Liver (tissue), 9 donors: ENCODE results near the gene RNF38. TPM values are rescaled to one million over a fixed set of nuclear protein-coding genes. Genes with fewer than 3 reads are reported as not detected.

Experiments used
- DNase-seq: peaks from one replicate; pipeline ENCODE4 v3.0.0-alpha.2; 2017; ENCODE audit warnings: low spot score
- H3K27ac ChIP-seq, 2 donors: one replicate each; pipeline ENCODE4 v1.7.0; 2013; ENCODE audit warnings: inconsistent platforms in 2 of 2, low read length in 2 of 2, control low read depth in 1 of 2, low read depth in 1 of 2, mild to moderate bottlenecking in 1 of 2
- H3K27me3 ChIP-seq, 4 donors: one replicate each; pipeline versions ENCODE4 v1.6.1 to v1.7.0; 2013; ENCODE audit warnings: low read length in 3 of 4, inconsistent platforms in 1 of 4, mild to moderate bottlenecking in 1 of 4, moderate library complexity in 1 of 4; ENCODE audit not compliant: control insufficient read depth in 4 of 4, insufficient read depth in 4 of 4
- H3K36me3 ChIP-seq, 4 donors: one replicate each; pipeline versions ENCODE4 v1.6.1 to v1.7.0; 2013; ENCODE audit warnings: low read length in 3 of 4, mild to moderate bottlenecking in 3 of 4, low read depth in 1 of 4, moderate library complexity in 1 of 4; ENCODE audit not compliant: control insufficient read depth in 4 of 4, insufficient read depth in 3 of 4
- H3K4me1 ChIP-seq, 4 donors: one replicate each; pipeline versions ENCODE4 v1.6.1 to v1.7.0; 2013; ENCODE audit warnings: low read length in 3 of 4, mild to moderate bottlenecking in 3 of 4, moderate library complexity in 1 of 4; ENCODE audit not compliant: control insufficient read depth in 4 of 4, insufficient read depth in 4 of 4
- H3K4me3 ChIP-seq, 3 donors: one replicate each; pipeline versions ENCODE4 v1.6.1 to v1.7.0; 2013; ENCODE audit warnings: low read length in 3 of 3, control low read depth in 1 of 3, low read depth in 1 of 3, mild to moderate bottlenecking in 1 of 3
- H3K9ac ChIP-seq, 2 donors: one replicate each; pipeline ENCODE4 v1.7.0; 2013; ENCODE audit warnings: low read length in 2 of 2, mild to moderate bottlenecking in 2 of 2, moderate library complexity in 2 of 2, control low read depth in 1 of 2, low read depth in 1 of 2
- H3K9me3 ChIP-seq, 4 donors: one replicate each; pipeline versions ENCODE4 v1.6.1 to v1.7.0; 2013; ENCODE audit warnings: low read length in 3 of 4; ENCODE audit not compliant: control insufficient read depth in 4 of 4
- EGR1 ChIP-seq, 2 donors: IDR thresholded peaks; 2 replicates each; pipeline ENCODE4 v1.6.1; 2016 to 2018; ENCODE audit warnings: antibody characterized with exemption in 2 of 2, low read depth in 2 of 2
- FOXA1 ChIP-seq: IDR thresholded peaks from 2 replicates; pipeline ENCODE4 v1.6.1; 2016; ENCODE audit warnings: antibody characterized with exemption
- FOXA2 ChIP-seq: IDR thresholded peaks from 2 replicates; pipeline ENCODE4 v1.6.1; 2016; ENCODE audit warnings: antibody characterized with exemption
- GABPA ChIP-seq, 2 donors: IDR thresholded peaks in 1 of 2; conservative IDR thresholded peaks in 1 of 2; 2 replicates each; pipeline ENCODE4 v1.6.1; 2016; ENCODE audit warnings: antibody characterized with exemption in 2 of 2, mild to moderate bottlenecking in 1 of 2, moderate library complexity in 1 of 2
- HNF4A ChIP-seq, 2 donors: conservative IDR thresholded peaks; 2 replicates each; pipeline ENCODE4 v1.6.1; 2016; ENCODE audit warnings: antibody characterized with exemption in 2 of 2, mild to moderate bottlenecking in 2 of 2
- HNF4G ChIP-seq: IDR thresholded peaks from 2 replicates; pipeline ENCODE4 v1.6.1; 2016; ENCODE audit warnings: antibody characterized with exemption
- MAX ChIP-seq: IDR thresholded peaks from 2 replicates; pipeline ENCODE4 v1.6.1; 2016; ENCODE audit warnings: antibody characterized with exemption
- NR2F2 ChIP-seq: IDR thresholded peaks from 2 replicates; pipeline ENCODE4 v1.6.1; 2016; ENCODE audit warnings: antibody characterized with exemption
- REST ChIP-seq: IDR thresholded peaks from 2 replicates; pipeline ENCODE4 v1.6.1; 2016; ENCODE audit warnings: antibody characterized with exemption, mild to moderate bottlenecking
- RXRA ChIP-seq, 2 donors: IDR thresholded peaks; 2 replicates each; pipeline ENCODE4 v1.6.1; 2017 to 2018; ENCODE audit warnings: antibody characterized with exemption in 2 of 2, mild to moderate bottlenecking in 1 of 2
- SP1 ChIP-seq: IDR thresholded peaks from 2 replicates; pipeline ENCODE4 v1.6.1; 2018; ENCODE audit warnings: antibody characterized with exemption, mild to moderate bottlenecking
- TAF1 ChIP-seq: conservative IDR thresholded peaks from 2 replicates; pipeline ENCODE4 v1.6.1; 2016; ENCODE audit warnings: antibody characterized with exemption, mild to moderate bottlenecking
- WGBS: extraction: QIAGEN DNeasy Blood & Tissue Kit; methylation state at CpG from one replicate; pipeline ENCODE4 v1.1.7; 2013; 5-methylcytosine and 5-hydroxymethylcytosine counted together
- polyA plus RNA-seq, 2 donors: library from polyadenylated mRNA; stranded (reverse) in 1 of 2; unstranded in 1 of 2; fragments of 200-250 nt in 1 of 2; fragments of >200 nt in 1 of 2; fragmentation: Nextera tagmentation in 1 of 2; extraction: Ambion mirVana in 1 of 2; gene quantifications; one replicate each; pipeline versions ENCODE4 v1.2.1 to v1.2.3, GENCODE V29; 2013 to 2015
- total RNA-seq, 2 donors: library from RNA; depleted of rRNA; stranded (reverse); fragments of >200 nt; gene quantifications; one replicate each; pipeline ENCODE4 v1.2.3, GENCODE V29; 2014
- TF ChIP-seq, protein P1 (sequence below): fragments of 150-350 bp; IDR thresholded peaks from 2 replicates; pipeline ENCODE4 v1.5.1; 2017; ENCODE audit warnings: improper control_type of control experiment, low read depth, low read length; ENCODE audit not compliant: missing input control
- TF ChIP-seq, protein P2 (sequence below): IDR thresholded peaks from 2 replicates; pipeline ENCODE4 v1.6.1; 2016; ENCODE audit warnings: antibody characterized with exemption
- TF ChIP-seq, protein P3 (sequence below): IDR thresholded peaks from 2 replicates; pipeline ENCODE4 v1.6.1; 2016; ENCODE audit warnings: antibody characterized with exemption
- donor health status: healthy.
- donor health status: healthy.
- donor health status: healthy.
- donor health status: healthy.
- donor health status: healthy.

RNF38 gene
- total and polyA plus RNA-seq, 4 donors, result 3.4 to 16.4 (median 6.9) TPM

DNA sequence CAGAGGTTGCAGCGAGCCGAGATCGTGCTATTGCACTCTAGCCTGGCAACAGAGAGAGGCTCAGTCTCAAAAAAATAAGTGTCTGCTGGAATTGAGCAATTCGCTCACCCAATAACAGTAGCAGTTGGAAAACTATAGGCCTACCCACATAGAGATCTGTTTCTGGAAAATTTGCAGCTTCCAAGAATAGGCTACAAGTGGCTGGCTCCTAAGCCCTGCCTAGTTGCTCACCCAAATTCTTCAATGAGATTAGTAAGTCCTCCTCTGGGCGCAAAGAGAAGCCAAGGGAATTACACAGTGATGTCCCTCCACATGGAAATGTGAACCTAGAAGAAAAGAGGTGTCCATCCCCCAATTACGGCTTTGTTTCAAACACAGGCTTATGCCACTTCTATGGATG, 42.6 kb upstream of the RNF38 start:
- H3K27ac ChIP-seq, result no peak overlapping the region
- no peak for DNase-seq
- H3K9me3 ChIP-seq, result no peaks in the 10 kb centered on the region
- H3K27me3 ChIP-seq, result no peaks in the 10 kb centered on the region
- H3K4me3 ChIP-seq, result no peak overlapping the region
- 97% methylated on average over 6 of the region's 6 CpGs for WGBS
- TF ChIP-seq RXRA (IDR thresholded peaks at IDR 0.05), result no peak
- no peak for TF ChIP-seq FOXA2
- no peak for TF ChIP-seq EGR1 (IDR thresholded peaks at IDR 0.05; ENCODE audit: low read depth in 2 of 2)
- TF ChIP-seq FOXA1, result no peak
- TF ChIP-seq, protein P1, sequence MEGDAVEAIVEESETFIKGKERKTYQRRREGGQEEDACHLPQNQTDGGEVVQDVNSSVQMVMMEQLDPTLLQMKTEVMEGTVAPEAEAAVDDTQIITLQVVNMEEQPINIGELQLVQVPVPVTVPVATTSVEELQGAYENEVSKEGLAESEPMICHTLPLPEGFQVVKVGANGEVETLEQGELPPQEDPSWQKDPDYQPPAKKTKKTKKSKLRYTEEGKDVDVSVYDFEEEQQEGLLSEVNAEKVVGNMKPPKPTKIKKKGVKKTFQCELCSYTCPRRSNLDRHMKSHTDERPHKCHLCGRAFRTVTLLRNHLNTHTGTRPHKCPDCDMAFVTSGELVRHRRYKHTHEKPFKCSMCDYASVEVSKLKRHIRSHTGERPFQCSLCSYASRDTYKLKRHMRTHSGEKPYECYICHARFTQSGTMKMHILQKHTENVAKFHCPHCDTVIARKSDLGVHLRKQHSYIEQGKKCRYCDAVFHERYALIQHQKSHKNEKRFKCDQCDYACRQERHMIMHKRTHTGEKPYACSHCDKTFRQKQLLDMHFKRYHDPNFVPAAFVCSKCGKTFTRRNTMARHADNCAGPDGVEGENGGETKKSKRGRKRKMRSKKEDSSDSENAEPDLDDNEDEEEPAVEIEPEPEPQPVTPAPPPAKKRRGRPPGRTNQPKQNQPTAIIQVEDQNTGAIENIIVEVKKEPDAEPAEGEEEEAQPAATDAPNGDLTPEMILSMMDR, result no peak
- no peak for TF ChIP-seq SP1
- no peak for TF ChIP-seq REST
- TF ChIP-seq, protein P2, sequence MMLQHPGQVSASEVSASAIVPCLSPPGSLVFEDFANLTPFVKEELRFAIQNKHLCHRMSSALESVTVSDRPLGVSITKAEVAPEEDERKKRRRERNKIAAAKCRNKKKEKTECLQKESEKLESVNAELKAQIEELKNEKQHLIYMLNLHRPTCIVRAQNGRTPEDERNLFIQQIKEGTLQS, result no peak
- TF ChIP-seq NR2F2, result no peak
- H3K9ac ChIP-seq, result no peak overlapping the region
- no peaks in the 10 kb centered on the region for H3K4me1 ChIP-seq
- no peaks in the 10 kb centered on the region for H3K36me3 ChIP-seq

- DNase-seq, result no peak
- no peak overlapping the region for H3K4me3 ChIP-seq
- no peak for TF ChIP-seq HNF4A (conservative IDR thresholded peaks at IDR 0.05)
- no peak for TF ChIP-seq GABPA (IDR thresholded peaks at IDR 0.05 in 1 of 2, conservative IDR thresholded peaks at IDR 0.05 in 1 of 2)
- no peak for TF ChIP-seq TAF1
- no peak for TF ChIP-seq NR2F2
- no peak for TF ChIP-seq EGR1 (IDR thresholded peaks at IDR 0.05; ENCODE audit: low read depth in 2 of 2)
- TF ChIP-seq SP1, result no peak
- TF ChIP-seq HNF4G, result no peak
- TF ChIP-seq, protein P3, sequence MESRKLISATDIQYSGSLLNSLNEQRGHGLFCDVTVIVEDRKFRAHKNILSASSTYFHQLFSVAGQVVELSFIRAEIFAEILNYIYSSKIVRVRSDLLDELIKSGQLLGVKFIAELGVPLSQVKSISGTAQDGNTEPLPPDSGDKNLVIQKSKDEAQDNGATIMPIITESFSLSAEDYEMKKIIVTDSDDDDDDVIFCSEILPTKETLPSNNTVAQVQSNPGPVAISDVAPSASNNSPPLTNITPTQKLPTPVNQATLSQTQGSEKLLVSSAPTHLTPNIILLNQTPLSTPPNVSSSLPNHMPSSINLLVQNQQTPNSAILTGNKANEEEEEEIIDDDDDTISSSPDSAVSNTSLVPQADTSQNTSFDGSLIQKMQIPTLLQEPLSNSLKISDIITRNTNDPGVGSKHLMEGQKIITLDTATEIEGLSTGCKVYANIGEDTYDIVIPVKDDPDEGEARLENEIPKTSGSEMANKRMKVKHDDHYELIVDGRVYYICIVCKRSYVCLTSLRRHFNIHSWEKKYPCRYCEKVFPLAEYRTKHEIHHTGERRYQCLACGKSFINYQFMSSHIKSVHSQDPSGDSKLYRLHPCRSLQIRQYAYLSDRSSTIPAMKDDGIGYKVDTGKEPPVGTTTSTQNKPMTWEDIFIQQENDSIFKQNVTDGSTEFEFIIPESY, result no peak
- no peak for TF ChIP-seq FOXA1
- TF ChIP-seq MAX, result no peak
- no peaks in the 10 kb centered on the region for H3K27me3 ChIP-seq
- 45% methylated on average over 2 of the region's 2 CpGs for WGBS
- H3K4me1 ChIP-seq, result no peaks in the 10 kb centered on the region
- no peak overlapping the region for H3K27ac ChIP-seq
- no peaks in the 10 kb centered on the region for H3K9me3 ChIP-seq
- no peak overlapping the region for H3K9ac ChIP-seq
- H3K36me3 ChIP-seq, result no peaks in the 10 kb centered on the region
These were observed 41.9 kb upstream of the RNF38 start for GRCh38 chr9:36441966-36442365.
